ENCODE results near the gene SSTR4.
"Not testable (repeated sequence)": the region's sequence is repeated elsewhere in the genome, so short reads cannot be mapped to it uniquely, and the experiment has no call there.

SSTR4 gene

DNA sequence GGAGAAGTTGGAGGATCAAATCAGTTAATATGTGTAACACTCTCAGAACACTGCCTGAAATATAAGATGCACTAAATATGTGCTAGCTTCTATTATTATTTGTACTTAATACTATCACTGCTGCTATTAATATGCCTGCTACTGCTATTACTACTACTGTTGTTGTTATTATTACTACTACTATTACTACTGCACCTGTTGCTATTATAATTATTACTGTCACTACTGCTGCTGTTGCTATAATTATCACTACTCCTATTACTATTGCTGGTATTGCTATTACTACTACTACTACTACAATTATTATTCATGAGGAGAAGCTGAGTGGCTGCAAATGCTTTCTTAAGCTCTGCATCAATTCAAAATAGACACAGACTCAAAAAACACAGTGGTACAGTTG is 16.7 kb upstream of the SSTR4 start:
- Histone ChIP-seq H3K4me1 (ENCODE audit: control insufficient read depth, insufficient read depth, low read length) (no peaks in the 10 kb centered on the region), H3K27me3 (ENCODE audit: control insufficient read depth, insufficient read depth, low read length, poor library complexity, severe bottlenecking) (no peaks in the 10 kb centered on the region), H3K4me3 (ENCODE audit: insufficient read depth, low read depth, low read length) (no peak overlapping the region), H3K36me3 (ENCODE audit: control insufficient read depth, insufficient read depth, low read length) (no peaks in the 10 kb centered on the region), H3K27ac (ENCODE audit: insufficient read depth, low read depth, low read length, poor library complexity, severe bottlenecking) (no peak overlapping the region), H3K9me3 (ENCODE audit: control insufficient read depth, low read length) (no peaks in the 10 kb centered on the region)

DNA sequence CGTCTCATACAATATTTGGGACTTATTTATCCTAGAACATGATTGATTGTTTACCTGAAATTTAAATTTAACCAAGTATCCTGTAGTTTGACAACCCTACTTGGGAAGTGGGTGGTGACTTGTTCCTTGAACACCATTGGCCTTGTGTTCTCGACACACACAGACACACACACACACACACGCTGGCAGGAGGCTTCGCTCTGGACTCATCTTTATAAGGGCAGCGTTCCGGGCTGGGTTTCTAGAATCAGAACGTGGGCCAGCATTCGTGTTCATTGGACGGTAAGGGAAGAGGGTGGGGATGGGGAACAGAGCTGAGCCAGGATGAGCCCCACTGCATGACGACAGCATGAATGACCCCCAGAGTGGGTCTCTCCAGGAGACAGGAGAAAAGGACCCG is 16.2 kb upstream of the SSTR4 start:
- no peaks in the 10 kb centered on the region for H3K9me3 ChIP-seq (ENCODE audit: control insufficient read depth, low read length)
- H3K4me3 ChIP-seq (ENCODE audit: insufficient read depth, low read depth, low read length), result no peak overlapping the region
- no peaks in the 10 kb centered on the region for H3K4me1 ChIP-seq (ENCODE audit: control insufficient read depth, insufficient read depth, low read length)
- 89 to 91% methylated on average over 10 to 11 of the region's 11 CpGs for WGBS, 2 experiments
- no peaks in the 10 kb centered on the region for H3K36me3 ChIP-seq (ENCODE audit: control insufficient read depth, insufficient read depth, low read length)
- no peaks in the 10 kb centered on the region for H3K27me3 ChIP-seq (ENCODE audit: control insufficient read depth, insufficient read depth, low read length, poor library complexity, severe bottlenecking)
- no peak overlapping the region for H3K27ac ChIP-seq (ENCODE audit: insufficient read depth, low read depth, low read length, poor library complexity, severe bottlenecking)

DNA sequence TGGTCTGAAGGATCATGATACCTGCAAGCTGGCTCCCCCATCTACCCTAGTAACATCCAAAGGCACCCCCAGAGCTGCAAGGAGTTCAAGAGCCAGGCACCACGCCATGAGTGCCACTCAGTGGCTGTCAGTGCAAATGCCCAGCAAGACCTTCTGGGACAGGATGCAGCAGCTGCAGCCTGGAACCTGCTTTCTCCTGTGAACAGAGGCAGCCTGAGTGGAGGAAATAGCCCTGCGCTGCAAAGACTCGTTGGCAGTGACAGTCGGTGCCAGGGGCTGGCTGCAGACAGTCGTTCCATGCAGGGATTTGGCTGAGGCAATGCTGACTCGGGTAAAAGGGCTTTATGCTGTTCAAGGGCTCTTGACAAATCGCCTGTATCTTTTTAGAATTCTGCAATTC is 15.7 kb upstream of the SSTR4 start:
- H3K4me3 ChIP-seq (ENCODE audit: insufficient read depth, low read depth, low read length), result no peak overlapping the region

DNA sequence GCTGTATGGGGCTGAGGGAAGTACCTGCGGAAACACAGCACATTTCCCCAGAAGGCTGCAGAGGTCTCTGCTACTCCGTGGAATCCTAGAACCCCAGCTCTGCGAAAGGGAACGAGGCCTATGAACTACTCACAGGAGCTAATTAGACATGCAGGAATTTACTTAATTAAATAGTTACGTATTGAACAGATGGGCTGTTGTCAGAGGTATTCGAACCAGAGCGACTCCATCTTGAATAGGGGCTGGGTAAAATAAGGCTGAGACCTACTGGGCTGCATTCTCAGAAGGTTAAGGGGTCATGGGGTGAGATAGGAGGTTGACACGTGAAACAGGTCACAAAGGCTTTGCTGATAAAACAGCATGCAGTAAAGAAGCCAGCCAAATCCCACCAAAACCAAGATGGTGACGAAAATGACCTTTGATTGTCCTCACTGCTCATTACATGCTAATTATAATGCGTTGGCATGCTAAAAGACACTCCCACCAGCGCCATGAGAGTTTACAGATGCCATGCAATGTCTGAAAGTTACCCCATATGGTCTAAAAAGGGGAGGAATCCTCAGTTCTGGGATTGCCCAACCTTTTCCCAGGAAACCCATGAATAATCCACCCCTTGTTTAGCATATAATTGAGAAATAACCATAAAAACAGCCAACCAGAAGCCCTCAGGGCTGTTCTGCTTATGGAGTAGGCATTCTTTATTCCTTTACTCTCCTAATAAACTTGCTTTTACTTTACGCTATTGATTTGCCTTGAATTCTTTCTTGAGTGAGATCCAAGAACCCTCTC is 14.7 kb upstream of the SSTR4 start:
- H3K36me3 ChIP-seq (ENCODE audit: control insufficient read depth, insufficient read depth, low read length), result no peaks in the 10 kb centered on the region
- H3K9me3 ChIP-seq (ENCODE audit: control insufficient read depth, low read length), result no peaks in the 10 kb centered on the region
- no peaks in the 10 kb centered on the region for H3K4me1 ChIP-seq (ENCODE audit: control insufficient read depth, insufficient read depth, low read length)
- no peak overlapping the region for H3K4me3 ChIP-seq (ENCODE audit: insufficient read depth, low read depth, low read length)
- WGBS, 2 experiments, result 64 to 75% methylated on average over 12 of the region's 12 CpGs
- H3K27ac ChIP-seq (ENCODE audit: insufficient read depth, low read depth, low read length, poor library complexity, severe bottlenecking), result no peak overlapping the region
- H3K27me3 ChIP-seq (ENCODE audit: control insufficient read depth, insufficient read depth, low read length, poor library complexity, severe bottlenecking), result no peaks in the 10 kb centered on the region

More for the DNA sequence above, 15.7 kb upstream of the SSTR4 start:
- Histone ChIP-seq H3K4me1 (ENCODE audit: control insufficient read depth, insufficient read depth, low read length) (no peaks in the 10 kb centered on the region), H3K27me3 (ENCODE audit: control insufficient read depth, insufficient read depth, low read length, poor library complexity, severe bottlenecking) (no peaks in the 10 kb centered on the region), H3K27ac (ENCODE audit: insufficient read depth, low read depth, low read length, poor library complexity, severe bottlenecking) (no peak overlapping the region), H3K9me3 (ENCODE audit: control insufficient read depth, low read length) (no peaks in the 10 kb centered on the region), H3K36me3 (ENCODE audit: control insufficient read depth, insufficient read depth, low read length) (no peaks in the 10 kb centered on the region)
- 90 to 92% methylated on average over 7 of the region's 7 CpGs for WGBS, 2 experiments

DNA sequence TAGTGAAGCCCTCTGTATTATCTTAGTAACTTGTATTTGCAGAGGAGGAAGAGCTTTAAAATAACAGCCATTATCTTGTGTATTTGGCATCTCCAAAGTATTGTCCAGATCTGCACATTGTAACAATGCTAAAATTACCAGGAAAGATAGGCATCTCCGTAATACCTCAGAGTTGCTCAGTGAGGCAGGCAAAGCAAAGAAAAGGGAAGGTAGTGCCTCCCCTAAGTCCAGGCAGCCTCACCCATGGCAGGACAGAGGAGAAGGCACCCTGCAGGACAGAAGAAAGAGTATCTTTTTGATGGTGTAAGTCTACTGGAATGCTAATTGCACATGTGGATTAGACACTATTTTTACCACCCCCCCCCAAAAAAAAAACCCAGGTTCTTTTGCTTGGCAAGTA is 13.6 kb upstream of the SSTR4 start:
- no peaks in the 10 kb centered on the region for H3K9me3 ChIP-seq (ENCODE audit: control insufficient read depth, low read length)
- no peaks in the 10 kb centered on the region for H3K4me1 ChIP-seq (ENCODE audit: control insufficient read depth, insufficient read depth, low read length)
- no peaks in the 10 kb centered on the region for H3K27me3 ChIP-seq (ENCODE audit: control insufficient read depth, insufficient read depth, low read length, poor library complexity, severe bottlenecking)
- no peak overlapping the region for H3K27ac ChIP-seq (ENCODE audit: insufficient read depth, low read depth, low read length, poor library complexity, severe bottlenecking)
- WGBS, 2 experiments, result 90 to 100% methylated on average over 1 of the region's 1 CpG
- no peaks in the 10 kb centered on the region for H3K36me3 ChIP-seq (ENCODE audit: control insufficient read depth, insufficient read depth, low read length)
- no peak overlapping the region for H3K4me3 ChIP-seq (ENCODE audit: insufficient read depth, low read depth, low read length)

DNA sequence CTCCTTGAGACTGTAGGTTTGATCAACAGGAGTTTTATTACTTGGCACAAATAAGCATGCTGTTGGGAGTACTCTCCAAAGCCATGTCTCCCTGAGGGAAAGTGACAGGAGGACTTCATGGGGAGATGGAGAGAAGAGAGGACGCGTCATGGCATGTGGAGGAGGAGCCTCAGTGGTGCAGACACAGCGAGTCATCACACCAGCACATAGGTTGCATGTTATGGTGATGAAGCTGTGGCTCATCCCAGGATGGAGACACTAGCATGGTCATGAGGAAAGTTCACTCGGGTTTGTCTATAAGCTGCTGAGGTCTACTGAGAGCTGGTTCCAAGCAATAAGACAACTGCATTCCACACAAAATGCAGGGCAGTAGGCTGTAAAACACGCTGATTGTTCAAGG is 13.2 kb upstream of the SSTR4 start:
- no peaks in the 10 kb centered on the region for H3K9me3 ChIP-seq (ENCODE audit: control insufficient read depth, low read length)
- H3K27ac ChIP-seq (ENCODE audit: insufficient read depth, low read depth, low read length, poor library complexity, severe bottlenecking), result no peak overlapping the region
- H3K27me3 ChIP-seq (ENCODE audit: control insufficient read depth, insufficient read depth, low read length, poor library complexity, severe bottlenecking), result no peaks in the 10 kb centered on the region
- H3K4me3 ChIP-seq (ENCODE audit: insufficient read depth, low read depth, low read length), result no peak overlapping the region
- 94 to 98% methylated on average over 5 of the region's 5 CpGs for WGBS, 2 experiments
- H3K4me1 ChIP-seq (ENCODE audit: control insufficient read depth, insufficient read depth, low read length), result no peaks in the 10 kb centered on the region
- H3K36me3 ChIP-seq (ENCODE audit: control insufficient read depth, insufficient read depth, low read length), result no peaks in the 10 kb centered on the region

DNA sequence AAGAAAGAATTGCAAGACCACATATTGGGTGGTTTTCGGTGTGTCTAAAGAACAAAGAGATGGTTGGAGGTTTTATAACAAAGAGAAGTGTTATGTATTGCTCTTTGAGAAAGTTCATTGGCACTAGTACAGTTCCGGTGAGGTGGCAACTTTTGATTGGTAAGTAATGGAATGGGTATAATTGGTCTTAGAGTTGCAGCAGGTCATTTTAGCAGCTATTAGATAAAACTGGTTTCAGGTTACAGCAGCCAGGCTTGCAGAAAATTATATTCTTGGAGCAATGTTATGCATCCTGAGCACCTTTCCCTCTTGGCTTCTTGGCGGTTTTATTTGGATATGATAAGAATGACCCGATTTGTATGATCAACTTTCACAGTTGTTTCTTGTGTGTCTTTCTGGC is 12.3 kb upstream of the SSTR4 start:
- no peaks in the 10 kb centered on the region for H3K36me3 ChIP-seq (ENCODE audit: control insufficient read depth, insufficient read depth, low read length)
- no peaks in the 10 kb centered on the region for H3K4me1 ChIP-seq (ENCODE audit: control insufficient read depth, insufficient read depth, low read length)
- no peak overlapping the region for H3K27ac ChIP-seq (ENCODE audit: insufficient read depth, low read depth, low read length, poor library complexity, severe bottlenecking)
- no peak overlapping the region for H3K4me3 ChIP-seq (ENCODE audit: insufficient read depth, low read depth, low read length)
- 97% methylated on average over 3 to 4 of the region's 4 CpGs for WGBS, 2 experiments
- no peaks in the 10 kb centered on the region for H3K9me3 ChIP-seq (ENCODE audit: control insufficient read depth, low read length)
- H3K27me3 ChIP-seq (ENCODE audit: control insufficient read depth, insufficient read depth, low read length, poor library complexity, severe bottlenecking), result no peaks in the 10 kb centered on the region

DNA sequence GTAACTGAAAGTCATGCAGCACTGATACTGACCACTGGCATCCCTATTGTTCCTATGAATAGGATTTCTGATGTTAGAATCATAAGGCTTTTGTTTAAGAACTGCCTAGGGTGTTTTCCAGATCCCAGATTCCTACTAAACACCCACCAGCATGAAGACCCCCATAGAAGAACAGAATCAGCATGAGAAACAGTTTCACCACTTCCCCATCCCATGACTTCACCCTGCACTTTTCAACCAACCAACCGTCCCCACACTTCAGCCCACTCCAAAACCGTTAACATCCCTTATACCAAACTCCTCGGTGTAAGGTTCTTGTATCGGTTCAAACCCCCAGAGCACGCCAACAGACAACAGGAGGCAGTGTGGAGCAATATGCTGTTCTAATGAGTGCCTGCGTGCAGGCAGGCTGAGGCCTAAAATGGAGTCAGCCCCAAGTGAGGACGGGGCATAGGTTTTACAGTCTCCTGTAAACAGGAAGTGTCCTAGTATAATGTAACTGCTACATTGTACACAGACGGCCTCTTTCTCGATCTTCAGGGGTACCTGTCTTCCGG is 11.4 kb upstream of the SSTR4 start:
- no peak overlapping the region for H3K27ac ChIP-seq (ENCODE audit: insufficient read depth, low read depth, low read length, poor library complexity, severe bottlenecking)
- 89 to 92% methylated on average over 10 of the region's 10 CpGs for WGBS, 2 experiments
- H3K36me3 ChIP-seq (ENCODE audit: control insufficient read depth, insufficient read depth, low read length), result no peaks in the 10 kb centered on the region
- H3K9me3 ChIP-seq (ENCODE audit: control insufficient read depth, low read length), result no peaks in the 10 kb centered on the region
- no peak overlapping the region for H3K4me3 ChIP-seq (ENCODE audit: insufficient read depth, low read depth, low read length)
- no peaks in the 10 kb centered on the region for H3K4me1 ChIP-seq (ENCODE audit: control insufficient read depth, insufficient read depth, low read length)
- H3K27me3 ChIP-seq (ENCODE audit: control insufficient read depth, insufficient read depth, low read length, poor library complexity, severe bottlenecking), result no peaks in the 10 kb centered on the region

DNA sequence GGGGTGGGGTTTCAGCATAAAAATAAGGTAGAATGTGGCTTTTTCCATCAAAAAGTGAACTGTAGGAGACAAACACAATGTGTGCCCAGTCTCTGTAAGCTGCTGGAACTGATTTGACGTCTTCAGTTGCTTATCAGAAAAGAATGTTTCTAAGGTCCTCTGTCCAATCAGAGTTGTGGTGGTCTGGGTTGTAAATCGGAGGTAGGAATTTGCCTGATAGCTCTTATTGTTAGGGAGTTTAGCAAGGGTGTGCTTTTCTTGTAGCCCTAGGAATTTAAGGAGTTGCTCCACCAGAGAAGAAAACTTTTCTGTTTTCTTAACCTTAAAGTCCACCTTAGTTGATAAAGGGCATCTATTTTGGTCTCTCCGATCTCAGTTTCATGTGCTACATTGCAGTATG is 10.4 kb upstream of the SSTR4 start:
- no peaks in the 10 kb centered on the region for H3K9me3 ChIP-seq (ENCODE audit: control insufficient read depth, low read length)
- H3K27me3 ChIP-seq (ENCODE audit: control insufficient read depth, insufficient read depth, low read length, poor library complexity, severe bottlenecking), result no peaks in the 10 kb centered on the region
- H3K36me3 ChIP-seq (ENCODE audit: control insufficient read depth, insufficient read depth, low read length), result no peaks in the 10 kb centered on the region
- 83 to 90% methylated on average over 2 of the region's 3 CpGs for WGBS, 2 experiments
- H3K27ac ChIP-seq (ENCODE audit: insufficient read depth, low read depth, low read length, poor library complexity, severe bottlenecking), result no peak overlapping the region
- H3K4me3 ChIP-seq (ENCODE audit: insufficient read depth, low read depth, low read length), result no peak overlapping the region
- H3K4me1 ChIP-seq (ENCODE audit: control insufficient read depth, insufficient read depth, low read length), result no peaks in the 10 kb centered on the region

DNA sequence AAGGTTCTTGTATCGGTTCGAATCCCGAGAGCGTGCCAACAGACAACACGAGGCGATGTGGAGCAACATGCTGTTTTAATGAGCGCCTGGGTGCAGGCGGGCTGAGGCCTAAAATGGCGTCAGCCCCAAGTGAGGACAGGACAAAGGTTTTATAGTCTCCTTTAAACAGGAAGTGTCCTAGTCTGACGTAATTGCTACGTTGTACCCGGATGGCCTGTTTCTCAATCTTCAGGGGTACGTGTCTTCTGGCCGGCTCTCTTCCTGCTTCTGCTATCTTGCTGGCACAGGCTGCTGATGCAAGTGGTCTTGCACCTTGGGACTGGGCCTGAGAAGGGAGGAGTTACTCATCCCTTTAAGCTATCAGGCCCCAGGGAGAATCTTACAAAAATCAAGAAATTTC is 9.6 kb upstream of the SSTR4 start:
- H3K4me1 ChIP-seq (ENCODE audit: control insufficient read depth, insufficient read depth, low read length); H3K9me3 ChIP-seq (ENCODE audit: control insufficient read depth, low read length); H3K4me3 ChIP-seq (ENCODE audit: insufficient read depth, low read depth, low read length); H3K27ac ChIP-seq (ENCODE audit: insufficient read depth, low read depth, low read length, poor library complexity, severe bottlenecking); H3K27me3 ChIP-seq (ENCODE audit: control insufficient read depth, insufficient read depth, low read length, poor library complexity, severe bottlenecking); H3K36me3 ChIP-seq (ENCODE audit: control insufficient read depth, insufficient read depth, low read length): not testable (repeated sequence)
- 97 to 98% methylated on average over 14 of the region's 14 CpGs for WGBS, 2 experiments

Data from ectodermal cell (in vitro differentiated cells).